IPS-18c (cell line): ENCODE results near the gene METTL25B.

Experiments
- H3K4me3 ChIP-seq: 2 replicates; pipeline ENCODE4 v1.7.0; 2013; ENCODE audit warnings: low read depth, mild to moderate bottlenecking, low read length, moderate library complexity; ENCODE audit not compliant: insufficient read depth
- H3K9me3 ChIP-seq: one replicate; pipeline ENCODE4 v1.6.1; 2013; ENCODE audit warnings: mild to moderate bottlenecking, low read length, moderate library complexity; ENCODE audit not compliant: control insufficient read depth, insufficient read depth

Gene METTL25B

GRCh38 chr1:156696755-156697154 lies 31.5 kb upstream of the METTL25B start:
- H3K9me3 ChIP-seq: no peaks in the 10 kb centered on the region
- H3K4me3 ChIP-seq: no peak overlapping the region

- H3K9me3 ChIP-seq: no peaks in the 10 kb centered on the region
- H3K4me3 ChIP-seq: no peak overlapping the region
Measured at GRCh38 chr1:156697481-156697880, 30.8 kb upstream of the METTL25B start.

GRCh38 chr1:156698995-156699394 lies 29.3 kb upstream of the METTL25B start:
- Histone ChIP-seq H3K9me3 (no peaks in the 10 kb centered on the region), H3K4me3 (no peak overlapping the region)

GRCh38 chr1:156700736-156701531 lies 27.3 kb upstream of the METTL25B start:
- no peak overlapping the region for H3K4me3 ChIP-seq

GRCh38 chr1:156703336-156703735 lies 24.9 kb upstream of the METTL25B start:
- H3K4me3 ChIP-seq: peak overlapping the region; percentile 81; the same call in 1 of the 2 replicates
- no peaks in the 10 kb centered on the region for H3K9me3 ChIP-seq

More at GRCh38 chr1:156700736-156701531, 27.3 kb upstream of the METTL25B start:
- no peaks in the 10 kb centered on the region for H3K9me3 ChIP-seq

GRCh38 chr1:156703741-156704140 lies 24.5 kb upstream of the METTL25B start:
- Histone ChIP-seq H3K4me3 (peak overlapping the region; percentile 81; the same call in 1 of the 2 replicates), H3K9me3 (no peaks in the 10 kb centered on the region)

GRCh38 chr1:156704166-156704711 lies 24.0 kb upstream of the METTL25B start:
- Histone ChIP-seq H3K9me3 (no peaks in the 10 kb centered on the region), H3K4me3 (peak overlapping the region; percentile 81)

GRCh38 chr1:156704930-156705320 lies 23.3 kb upstream of the METTL25B start:
- Histone ChIP-seq H3K4me3 (peak overlapping the region; percentile 81), H3K9me3 (no peaks in the 10 kb centered on the region)

- peak within 1 kb of the TSS; percentile 81 for H3K4me3 ChIP-seq
Measured at GRCh38 chr1:156705321-156705917, 22.9 kb upstream of the METTL25B start, which contains the start of gene CRABP2. TSS of gene CRABP2 (minus strand) at chr1:156705583. CDS start at chr1:156705446, 137 bp downstream.

GRCh38 chr1:156705918-156706656 lies 22.2 kb upstream of the METTL25B start:
- Histone ChIP-seq H3K4me3 (peak overlapping the region; percentile 81), H3K9me3 (no peaks in the 10 kb centered on the region)

More at GRCh38 chr1:156705321-156705917, 22.9 kb upstream of the METTL25B start, which contains the start of gene CRABP2:
- no peaks in the 10 kb centered on the region for H3K9me3 ChIP-seq

GRCh38 chr1:156706657-156707416 lies 21.4 kb upstream of the METTL25B start:
- Histone ChIP-seq H3K9me3 (no peaks in the 10 kb centered on the region), H3K4me3 (peak overlapping the region; percentile 81)

GRCh38 chr1:156707417-156708217 lies 20.7 kb upstream of the METTL25B start:
- peak overlapping the region; percentile 81 for H3K4me3 ChIP-seq
- no peaks in the 10 kb centered on the region for H3K9me3 ChIP-seq

GRCh38 chr1:156708218-156708661 lies 20.0 kb upstream of the METTL25B start:
- no peaks in the 10 kb centered on the region for H3K9me3 ChIP-seq
- H3K4me3 ChIP-seq: peak overlapping the region; percentile 22

- H3K4me3 ChIP-seq: peak overlapping the region; percentile 22
- H3K9me3 ChIP-seq: no peaks in the 10 kb centered on the region
Measured at GRCh38 chr1:156709031-156709430, 19.2 kb upstream of the METTL25B start.

- Histone ChIP-seq H3K4me3 (no peak overlapping the region; the same call in 1 of the 2 replicates), H3K9me3 (no peaks in the 10 kb centered on the region)
Measured at GRCh38 chr1:156709757-156710489, 18.3 kb upstream of the METTL25B start.
